Ishikawa (cell line): ENCODE data around the gene TANK.

Source experiments
- CREB1 ChIP-seq: IDR thresholded peaks from 2 replicates; pipeline ENCODE4 v1.6.1; 2012; ENCODE audit warnings: low read depth
- EGR1 ChIP-seq: IDR thresholded peaks from 2 replicates; pipeline ENCODE4 v1.6.1; 2012
- NFIC ChIP-seq: IDR thresholded peaks from 2 replicates; pipeline ENCODE4 v1.6.1; 2012
- RAD21 ChIP-seq: IDR thresholded peaks from 2 replicates; pipeline ENCODE4 v1.6.1; 2012; ENCODE audit warnings: low read depth
- REST ChIP-seq: IDR thresholded peaks from 2 replicates; pipeline ENCODE4 v1.6.1; 2012; ENCODE audit warnings: low read depth, mild to moderate bottlenecking

DNA sequence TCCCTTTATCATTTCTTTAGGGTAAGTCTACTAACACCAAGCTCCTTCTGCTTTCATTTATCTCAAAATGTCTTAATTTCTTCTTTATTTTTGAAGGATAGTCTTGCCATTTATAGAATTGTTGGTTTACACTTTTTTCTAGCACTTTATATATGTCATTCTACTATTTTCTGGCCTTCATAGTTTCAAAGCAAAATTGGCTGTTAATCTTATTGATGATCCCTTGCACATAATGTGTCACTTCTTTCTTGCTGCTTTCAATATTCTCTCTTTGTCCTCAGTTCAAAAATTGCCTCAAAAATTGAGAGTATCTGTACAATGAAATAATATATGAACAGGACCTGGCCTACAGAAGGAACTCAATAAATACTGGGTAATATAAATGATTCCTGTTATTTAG is 7.9 kb upstream of the TANK start:
- TF ChIP-seq CREB1 = no peak
- TF ChIP-seq EGR1 = no peak
- TF ChIP-seq RAD21 = no peak
- no peak for TF ChIP-seq REST
- TF ChIP-seq NFIC = no peak
